HG03045 (cell line): ENCODE measurements around the gene VSIR.
A peak's percentile ranks its signal among the peaks of the same experiment; 100 is the strongest.

Source experiments
- ATAC-seq: cut with Tn5 transposase; IDR thresholded peaks from one replicate; pipeline ENCODE4 v1.9.1; 2021; ENCODE audit warnings: mild to moderate bottlenecking, moderate library complexity; ENCODE audit not compliant: unreplicated experiment

The VSIR gene

GRCh38 chr10:71807557-71808510, 34.5 kb upstream of the VSIR start:
- no peak for ATAC-seq

- no peak for ATAC-seq
Observed at GRCh38 chr10:71806704-71807556, 33.6 kb upstream of the VSIR start.

GRCh38 chr10:71805776-71806703, 32.7 kb upstream of the VSIR start:
- ATAC-seq, result no peak

- ATAC-seq, result no peak
Observed at GRCh38 chr10:71804077-71804476, 30.8 kb upstream of the VSIR start.

- ATAC-seq, result no peak
Observed at GRCh38 chr10:71802715-71803488, 29.6 kb upstream of the VSIR start.

- no peak for ATAC-seq
Observed at GRCh38 chr10:71802235-71802634, 28.9 kb upstream of the VSIR start.

- peak; percentile 79 for ATAC-seq
Observed at GRCh38 chr10:71801361-71801760, 28.0 kb upstream of the VSIR start.

GRCh38 chr10:71799608-71800453, 26.5 kb upstream of the VSIR start:
- ATAC-seq, result no peak

- no peak for ATAC-seq
Observed at GRCh38 chr10:71799112-71799511, 25.8 kb upstream of the VSIR start.

- ATAC-seq, result no peak
Observed at GRCh38 chr10:71798308-71798624, 24.9 kb upstream of the VSIR start.

GRCh38 chr10:71797533-71798307, 24.4 kb upstream of the VSIR start:
- ATAC-seq, result no peak

- no peak for ATAC-seq
Observed at GRCh38 chr10:71796749-71797405, 23.6 kb upstream of the VSIR start.

GRCh38 chr10:71795248-71795647, 21.9 kb upstream of the VSIR start:
- ATAC-seq, result no peak

GRCh38 chr10:71790749-71791440, 17.6 kb upstream of the VSIR start:
- no peak for ATAC-seq

- ATAC-seq, result no peak
Observed at GRCh38 chr10:71789871-71790270, 16.6 kb upstream of the VSIR start.

- ATAC-seq, result no peak
Observed at GRCh38 chr10:71788954-71789353, 15.6 kb upstream of the VSIR start.

- no peak for ATAC-seq
Observed at GRCh38 chr10:71784679-71785272, 11.5 kb upstream of the VSIR start.
